Activated T-helper 9 cell treated with anti-CD3 and anti-CD28 coated beads, Interleukin-2, amount 50 U/mL, for 16 hours (primary cell): ENCODE results near the gene CLDN1.

Experiments used
- DNase-seq: peaks from one replicate; pipeline ENCODE4 v3.0.0-alpha.2; 2020; ENCODE audit warnings: low read depth

Gene CLDN1

GRCh38 chr3:190321789-190322603 is at the start of gene CLDN1:
Gene CLDN1 (minus strand): TSS chr3:190322446. CDS start chr3:190322206, 240 bp downstream.
- DNase-seq: peak; percentile 53

- no peak for DNase-seq
Observed at GRCh38 chr3:190371152-190371551, 48.9 kb upstream of the CLDN1 start.

GRCh38 chr3:190370369-190370768 is 48.1 kb upstream of the CLDN1 start:
- DNase-seq: no peak

GRCh38 chr3:190369668-190370295 is 47.5 kb upstream of the CLDN1 start:
- DNase-seq: no peak

GRCh38 chr3:190368881-190369280 is 46.6 kb upstream of the CLDN1 start:
- DNase-seq: no peak

GRCh38 chr3:190366133-190366532 is 43.9 kb upstream of the CLDN1 start:
- no peak for DNase-seq

- no peak for DNase-seq
Observed at GRCh38 chr3:190362258-190362657, 40.0 kb upstream of the CLDN1 start.

GRCh38 chr3:190361791-190362190 is 39.5 kb upstream of the CLDN1 start:
- no peak for DNase-seq

GRCh38 chr3:190360228-190360627 is 38.0 kb upstream of the CLDN1 start:
- no peak for DNase-seq

- DNase-seq: no peak
Observed at GRCh38 chr3:190359813-190360212, 37.6 kb upstream of the CLDN1 start.

- no peak for DNase-seq
Observed at GRCh38 chr3:190357468-190357867, 35.2 kb upstream of the CLDN1 start.

- no peak for DNase-seq
Observed at GRCh38 chr3:190356246-190356645, 34.0 kb upstream of the CLDN1 start.

- no peak for DNase-seq
Observed at GRCh38 chr3:190352861-190353457, 30.7 kb upstream of the CLDN1 start.

- no peak for DNase-seq
Observed at GRCh38 chr3:190346541-190346940, 24.3 kb upstream of the CLDN1 start.

- no peak for DNase-seq
Observed at GRCh38 chr3:190345878-190346277, 23.6 kb upstream of the CLDN1 start.

- DNase-seq: no peak
Observed at GRCh38 chr3:190345027-190345821, 23.0 kb upstream of the CLDN1 start.

GRCh38 chr3:190340071-190340470 is 17.8 kb upstream of the CLDN1 start:
- DNase-seq: no peak

GRCh38 chr3:190339130-190339529 is 16.9 kb upstream of the CLDN1 start:
- DNase-seq: no peak

GRCh38 chr3:190338717-190339116 is 16.5 kb upstream of the CLDN1 start:
- DNase-seq: no peak

- no peak for DNase-seq
Observed at GRCh38 chr3:190337301-190337700, 15.1 kb upstream of the CLDN1 start.

- no peak for DNase-seq
Observed at GRCh38 chr3:190336516-190337189, 14.4 kb upstream of the CLDN1 start.

GRCh38 chr3:190333961-190334360 is 11.7 kb upstream of the CLDN1 start:
- DNase-seq: no peak
